NB4 (cell line): Measurements from ENCODE around the gene GPR155.

Experiments
- CTCF ChIP-seq: IDR thresholded peaks from one replicate; pipeline ENCODE4 v1.5.1; 2012; ENCODE audit warnings: low read depth, low read length
- MAX ChIP-seq: IDR thresholded peaks from 2 replicates; pipeline ENCODE4 v1.6.1; 2011; ENCODE audit warnings: low read depth, low read length

DNA sequence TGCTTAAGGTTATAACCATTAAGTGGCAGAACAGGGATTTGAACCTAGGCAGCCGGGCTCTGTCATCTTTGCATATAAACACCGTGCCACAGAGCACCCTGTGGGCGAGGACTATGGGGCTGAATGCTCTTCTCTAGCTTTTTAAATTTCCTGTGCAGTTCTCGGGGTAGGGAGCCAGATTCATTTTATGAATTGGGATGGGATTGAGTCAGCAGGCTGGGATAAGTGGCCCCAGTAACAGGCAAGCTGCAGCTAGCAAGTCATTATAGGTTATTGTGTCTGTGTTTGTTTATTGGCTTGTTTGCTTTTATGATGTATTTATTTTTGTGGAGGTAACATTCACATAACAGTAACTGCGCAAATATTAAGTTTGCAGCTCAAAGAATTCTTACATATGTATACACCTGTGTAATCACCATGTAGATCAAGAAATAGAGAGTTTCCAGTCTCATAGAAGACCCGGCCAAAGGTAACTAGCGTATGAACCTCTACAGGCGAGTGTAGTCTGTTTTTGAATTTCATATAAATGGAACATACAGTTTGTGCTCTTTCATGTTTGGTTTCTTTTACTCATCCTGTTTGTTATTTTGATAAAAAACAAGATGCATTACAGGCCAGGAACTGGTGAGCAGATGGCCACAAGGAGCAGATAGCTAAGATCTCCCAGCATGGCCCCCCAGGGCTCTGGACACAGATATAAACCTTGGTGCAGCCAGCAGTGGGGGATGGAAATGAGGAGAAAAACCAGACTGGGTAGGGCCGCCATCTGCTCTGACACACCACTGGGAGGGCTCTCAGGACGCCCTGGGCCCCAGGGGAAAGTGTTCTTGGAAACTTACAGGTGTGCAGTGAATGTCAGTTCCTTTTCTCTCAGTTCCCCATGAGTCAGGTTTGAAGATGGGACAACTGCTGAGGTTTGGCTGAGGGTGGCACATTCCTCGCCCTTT is 49.2 kb upstream of the GPR155 start:
- no peak for TF ChIP-seq MAX
- no peak for TF ChIP-seq CTCF
